Activated CD8-positive, alpha-beta T cell treated with anti-CD3 and anti-CD28 coated beads for 36 hours (primary cell): Measurements from ENCODE around the gene CNNM1. TPM values are rescaled to one million over a fixed set of nuclear protein-coding genes. Genes with fewer than 3 reads are reported as not detected.

Source experiments
- ATAC-seq: fragments of 200-7000 bp; cut with Tn5 transposase; one replicate; pipeline ENCODE4 v1.10.0; 2021; ENCODE audit warnings: mild to moderate bottlenecking, moderate library complexity
- CTCF ChIA-PET: fragments of 350-600 bp; sonication (Branson Sonifier 250); formaldehyde crosslinking; loops from one replicate; lab custom pipeline; 2021; ENCODE audit warnings: antibody characterized with exemption; lab: Charles Lee
- POLR2A ChIA-PET: fragments of 350-600 bp; sonication (Branson Sonifier 250); formaldehyde crosslinking; loops from one replicate; lab custom pipeline; 2021; ENCODE audit warnings: antibody characterized with exemption; lab: Charles Lee
- DNase-seq: peaks from one replicate; pipeline ENCODE4 v3.0.0-alpha.2; 2020
- H3K27ac Mint-ChIP-seq: one replicate; pipeline ENCODE4 v1.8.0; 2021; ENCODE audit warnings: mild to moderate bottlenecking, mixed read lengths
- H3K27me3 Mint-ChIP-seq: one replicate; pipeline ENCODE4 v1.8.0; 2021; ENCODE audit warnings: mixed read lengths
- H3K36me3 Mint-ChIP-seq: one replicate; pipeline ENCODE4 v1.8.0; 2021; ENCODE audit warnings: low read depth, mixed read lengths
- H3K4me1 Mint-ChIP-seq: one replicate; pipeline ENCODE4 v1.8.0; 2021; ENCODE audit warnings: low read depth, mixed read lengths
- H3K4me3 Mint-ChIP-seq: one replicate; pipeline ENCODE4 v1.8.0; 2021; ENCODE audit warnings: mild to moderate bottlenecking, moderate library complexity, mixed read lengths
- H3K9me3 Mint-ChIP-seq: one replicate; pipeline ENCODE4 v1.8.0; 2021; ENCODE audit warnings: mixed read lengths
- CTCF ChIP-seq: fragments of 200-600 bp; IDR thresholded peaks from one replicate; pipeline ENCODE4 v1.8.0; 2022; ENCODE audit warnings: antibody characterized with exemption, mild to moderate bottlenecking
- intact Hi-C: fragments of 100-400 bp; cut with micrococcal nuclease; formaldehyde crosslinking; loops from one replicate; pipeline ENCODE4 v1.10.0; 2022
- total RNA-seq, 2 experiments: library from RNA; stranded (reverse); gene quantifications; one replicate each; pipeline ENCODE4 v1.2.3, GENCODE V29; 2021

The CNNM1 gene
- total RNA-seq, 2 experiments from 2014 or later = 0.83 to 1.2 TPM

- no peak overlapping the region for H3K4me3 Mint-ChIP-seq
- H3K27ac Mint-ChIP-seq = no peak overlapping the region
- POLR2A ChIA-PET = no interaction called here
- TF ChIP-seq CTCF = no peak
- ATAC-seq (no peak), DNase-seq (no peak)
- H3K27me3 Mint-ChIP-seq = no peaks in the 10 kb centered on the region
- intact Hi-C loops = loop anchor here (5.0 kb wide), 1 partner anchor 219 kb away; no protein-coding TSS in a partner anchor
- H3K4me1 Mint-ChIP-seq = peaks cover 4% of the 10 kb centered on the region
- peaks cover 6% of the 10 kb centered on the region for H3K36me3 Mint-ChIP-seq
- CTCF ChIA-PET = interaction anchor here (0.7 to 3.4 kb wide), 22 partner anchors 8 to 925 kb away, joined by 3 to 22 read pairs (median 4); partner anchors contain the start of gene GOT1
- no peaks in the 10 kb centered on the region for H3K9me3 Mint-ChIP-seq
These were observed 63.9 kb downstream of the CNNM1 start for GRCh38 chr10:99393036-99393435.

- ChIA-PET CTCF (interaction anchor here (1.0 to 3.4 kb wide), 10 partner anchors 8 to 926 kb away, joined by 3 to 22 read pairs (median 8); partner anchors contain the start of gene GOT1), POLR2A (no interaction called here)
- Mint-ChIP-seq H3K9me3 (no peaks in the 10 kb centered on the region), H3K27ac (no peak overlapping the region), H3K36me3 (peaks cover 6% of the 10 kb centered on the region), H3K4me1 (peaks cover 4% of the 10 kb centered on the region), H3K27me3 (no peaks in the 10 kb centered on the region), H3K4me3 (no peak overlapping the region)
- no peak for ATAC-seq
- intact Hi-C loops = loop anchor here (5.0 kb wide), 1 partner anchor 219 kb away; no protein-coding TSS in a partner anchor
- TF ChIP-seq CTCF = no peak
- DNase-seq = no peak
These were observed 64.5 kb downstream of the CNNM1 start for GRCh38 chr10:99393683-99394082.

GRCh38 chr10:99394256-99394655 is 65.1 kb downstream of the CNNM1 start:
- POLR2A ChIA-PET = no interaction called here
- intact Hi-C loops = loop anchor here (5.0 kb wide), 1 partner anchor 218 kb away; no protein-coding TSS in a partner anchor
- no peak for ATAC-seq
- DNase-seq = no peak
- CTCF ChIA-PET = interaction anchor here (1.6 to 3.4 kb wide), 3 partner anchors 9 to 218 kb away, joined by 9 to 22 read pairs (median 22); no protein-coding TSS in a partner anchor
- peaks cover 6% of the 10 kb centered on the region for H3K36me3 Mint-ChIP-seq
- H3K9me3 Mint-ChIP-seq = no peaks in the 10 kb centered on the region
- no peak for TF ChIP-seq CTCF
- H3K27ac Mint-ChIP-seq = no peak overlapping the region
- no peaks in the 10 kb centered on the region for H3K27me3 Mint-ChIP-seq
- peaks cover 4% of the 10 kb centered on the region for H3K4me1 Mint-ChIP-seq
- no peak overlapping the region for H3K4me3 Mint-ChIP-seq

GRCh38 chr10:99394761-99395386 is 65.7 kb downstream of the CNNM1 start:
- ChIA-PET CTCF (no interaction called here), POLR2A (no interaction called here)
- intact Hi-C loops = loop anchor here (5.0 kb wide), 1 partner anchor 217 kb away; no protein-coding TSS in a partner anchor
- Mint-ChIP-seq H3K36me3 (peaks cover 6% of the 10 kb centered on the region), H3K4me1 (peaks cover 4% of the 10 kb centered on the region), H3K27ac (no peak overlapping the region), H3K9me3 (no peaks in the 10 kb centered on the region), H3K4me3 (no peak overlapping the region), H3K27me3 (no peaks in the 10 kb centered on the region)
- DNase-seq (no peak), ATAC-seq (no peak)
- TF ChIP-seq CTCF = no peak

GRCh38 chr10:99395750-99396445 is 66.7 kb downstream of the CNNM1 start:
- ATAC-seq = no peak
- DNase-seq = no peak
- H3K36me3 Mint-ChIP-seq = peaks cover 8% of the 10 kb centered on the region
- peaks cover 4% of the 10 kb centered on the region for H3K4me1 Mint-ChIP-seq
- intact Hi-C loops = no loop called here
- H3K27me3 Mint-ChIP-seq = no peaks in the 10 kb centered on the region
- no peaks in the 10 kb centered on the region for H3K9me3 Mint-ChIP-seq
- POLR2A ChIA-PET = no interaction called here
- CTCF ChIA-PET = no interaction called here
- H3K4me3 Mint-ChIP-seq = no peak overlapping the region
- H3K27ac Mint-ChIP-seq = no peak overlapping the region
- TF ChIP-seq CTCF = no peak
